Measurements from ENCODE around the gene HLA-DMB.

The HLA-DMB gene

GRCh38 chr6:32967151-32968091 is 26.6 kb upstream of the HLA-DMB start:
- DNase-seq (ENCODE audit: low spot score in 2 of 2), result peak; percentile 26 to 44
- H3K27me3 Mint-ChIP-seq, result no peaks in the 10 kb centered on the region
- H3K4me3 Mint-ChIP-seq, result peak overlapping the region; percentile 98
- no peaks in the 10 kb centered on the region for H3K9me3 Mint-ChIP-seq
- ATAC-seq (ENCODE audit: low read depth), result no peak
- H3K4me1 Mint-ChIP-seq, result peaks cover 32% of the 10 kb centered on the region
- H3K36me3 Mint-ChIP-seq, result peaks cover 4% of the 10 kb centered on the region
- H3K27ac Mint-ChIP-seq, result peak overlapping the region; percentile 99

- Mint-ChIP-seq H3K4me1 (peaks cover 49% of the 10 kb centered on the region), H3K36me3 (peaks cover under 1% of the 10 kb centered on the region), H3K27ac (peak overlapping the region; percentile 17), H3K4me3 (no peak overlapping the region), H3K27me3 (no peaks in the 10 kb centered on the region), H3K9me3 (no peaks in the 10 kb centered on the region)
- DNase-seq (ENCODE audit: low spot score in 2 of 2) (no peak), ATAC-seq (ENCODE audit: low read depth) (no peak)
Measured at GRCh38 chr6:32964776-32965175, 23.9 kb upstream of the HLA-DMB start.

DNA sequence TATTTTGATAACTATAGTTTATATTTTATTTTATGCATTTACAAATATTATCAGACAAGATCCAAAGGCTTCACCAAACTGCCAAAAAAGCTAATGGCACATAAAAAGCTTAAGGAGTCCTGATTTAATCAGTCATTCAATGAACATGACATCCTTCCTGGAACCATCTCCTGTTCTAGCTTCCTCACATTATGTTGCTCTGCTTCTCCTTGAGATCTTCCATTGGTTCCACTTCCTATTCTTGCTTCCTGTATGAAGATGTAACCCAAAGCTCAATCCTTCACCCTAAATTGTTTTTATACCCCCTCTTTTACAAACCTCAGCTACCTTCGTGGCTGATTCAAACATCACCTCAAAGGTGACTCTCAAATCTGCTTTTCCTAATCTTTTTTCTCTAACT is 23.0 kb upstream of the HLA-DMB start:
- Mint-ChIP-seq H3K27me3 (no peaks in the 10 kb centered on the region), H3K9me3 (no peaks in the 10 kb centered on the region), H3K4me3 (no peak overlapping the region), H3K27ac (no peak overlapping the region), H3K36me3 (peaks cover 4% of the 10 kb centered on the region), H3K4me1 (peaks cover 52% of the 10 kb centered on the region)
- ATAC-seq (ENCODE audit: low read depth) (no peak), DNase-seq (ENCODE audit: low spot score in 2 of 2) (no peak)

GRCh38 chr6:32962213-32962826 is 21.5 kb upstream of the HLA-DMB start:
- H3K27me3 Mint-ChIP-seq, result no peaks in the 10 kb centered on the region
- H3K4me3 Mint-ChIP-seq, result no peak overlapping the region
- ATAC-seq (ENCODE audit: low read depth), result no peak
- peaks cover 8% of the 10 kb centered on the region for H3K36me3 Mint-ChIP-seq
- no peak overlapping the region for H3K27ac Mint-ChIP-seq
- no peak for DNase-seq (ENCODE audit: low spot score in 2 of 2)
- peaks cover 50% of the 10 kb centered on the region for H3K4me1 Mint-ChIP-seq
- H3K9me3 Mint-ChIP-seq, result no peaks in the 10 kb centered on the region

DNA sequence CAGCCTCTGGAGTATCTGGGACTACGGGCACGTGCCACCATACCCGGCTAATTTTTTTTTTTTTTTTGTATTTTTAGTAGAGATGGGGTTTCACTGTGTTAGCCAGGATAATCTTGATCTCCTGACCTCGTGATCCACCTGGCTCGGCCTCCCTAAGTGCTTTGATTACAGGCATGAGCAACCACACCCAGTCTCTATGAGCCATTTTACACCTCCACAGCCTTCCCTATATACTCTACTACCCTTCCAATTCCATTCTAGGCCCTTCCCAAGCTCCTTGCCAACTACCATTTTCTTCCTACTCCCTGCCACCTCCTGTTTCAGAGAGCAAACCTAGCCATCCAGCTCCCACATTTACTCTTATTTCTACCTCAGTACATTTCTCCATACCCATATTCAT is 19.7 kb upstream of the HLA-DMB start:
- ATAC-seq (ENCODE audit: low read depth) (no peak), DNase-seq (ENCODE audit: low spot score in 2 of 2) (no peak)
- Mint-ChIP-seq H3K9me3 (no peaks in the 10 kb centered on the region), H3K27me3 (no peaks in the 10 kb centered on the region), H3K4me3 (no peak overlapping the region), H3K4me1 (peaks cover 48% of the 10 kb centered on the region), H3K36me3 (peaks cover 8% of the 10 kb centered on the region), H3K27ac (peak overlapping the region; percentile 7)

DNA sequence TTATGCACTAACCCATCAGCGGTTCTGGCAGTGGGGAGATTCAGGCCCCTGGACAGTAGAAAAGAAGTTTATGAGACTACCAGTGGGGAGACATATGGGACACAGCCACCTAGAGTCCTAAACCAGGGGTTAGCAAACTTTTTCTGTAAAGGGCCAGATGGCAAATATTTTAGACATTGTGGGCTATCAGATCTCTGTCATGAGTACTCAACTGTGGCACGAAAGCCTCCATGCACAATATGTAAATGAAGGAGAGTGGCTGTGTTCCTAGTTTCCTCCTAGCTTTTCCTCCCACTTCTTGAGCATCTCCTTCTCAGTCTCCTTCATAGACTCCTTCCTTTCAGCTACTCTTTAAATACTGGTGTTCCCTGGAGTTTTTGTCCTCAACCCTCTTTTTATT is 15.3 kb upstream of the HLA-DMB start:
- Mint-ChIP-seq H3K27ac (peak overlapping the region; percentile 35), H3K4me1 (peaks cover 53% of the 10 kb centered on the region), H3K36me3 (peaks cover 10% of the 10 kb centered on the region), H3K27me3 (no peaks in the 10 kb centered on the region), H3K4me3 (peak overlapping the region; percentile 4), H3K9me3 (no peaks in the 10 kb centered on the region)
- no peak for ATAC-seq (ENCODE audit: low read depth)
- DNase-seq (ENCODE audit: low spot score in 2 of 2), result peak in 1 of 2 donors; percentile 7

GRCh38 chr6:32954986-32955802 is 14.4 kb upstream of the HLA-DMB start:
- peak in 1 of 2 donors; percentile 12 for DNase-seq (ENCODE audit: low spot score in 2 of 2)
- H3K36me3 Mint-ChIP-seq, result peaks cover 11% of the 10 kb centered on the region
- ATAC-seq (ENCODE audit: low read depth), result no peak
- peak overlapping the region; percentile 35 for H3K27ac Mint-ChIP-seq
- H3K9me3 Mint-ChIP-seq, result no peaks in the 10 kb centered on the region
- H3K27me3 Mint-ChIP-seq, result no peaks in the 10 kb centered on the region
- peaks cover 58% of the 10 kb centered on the region for H3K4me1 Mint-ChIP-seq
- peak overlapping the region; percentile 4 for H3K4me3 Mint-ChIP-seq

GRCh38 chr6:32954267-32954666 is 13.4 kb upstream of the HLA-DMB start:
- ATAC-seq (ENCODE audit: low read depth) (no peak), DNase-seq (ENCODE audit: low spot score in 2 of 2) (no peak)
- Mint-ChIP-seq H3K4me3 (peak overlapping the region; percentile 99), H3K9me3 (no peaks in the 10 kb centered on the region), H3K27me3 (no peaks in the 10 kb centered on the region), H3K27ac (peak overlapping the region; percentile 99), H3K36me3 (peaks cover 17% of the 10 kb centered on the region), H3K4me1 (peaks cover 64% of the 10 kb centered on the region)

DNA sequence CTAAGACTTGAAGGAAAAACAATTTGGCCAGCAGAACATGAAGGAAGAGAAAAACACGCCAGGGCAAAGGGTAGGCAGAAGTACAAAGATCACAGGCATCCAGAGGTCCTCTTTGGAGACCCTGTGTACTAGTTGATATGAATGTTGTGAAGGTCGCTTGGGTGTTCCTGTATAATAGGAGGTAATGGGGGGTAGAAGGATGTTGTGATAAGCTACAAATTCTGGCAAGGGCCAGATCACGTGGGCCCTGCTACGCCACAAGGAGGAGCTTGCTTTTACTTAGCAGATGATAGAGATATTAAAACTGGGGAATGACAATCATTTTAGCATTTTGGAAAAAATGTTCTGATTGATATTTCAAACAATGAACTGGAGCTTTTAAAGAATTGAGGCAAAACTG is 12.9 kb upstream of the HLA-DMB start:
- Mint-ChIP-seq H3K27ac (peak overlapping the region; percentile 99), H3K4me1 (peaks cover 69% of the 10 kb centered on the region), H3K4me3 (peak overlapping the region; percentile 99), H3K9me3 (no peaks in the 10 kb centered on the region), H3K27me3 (no peaks in the 10 kb centered on the region), H3K36me3 (peaks cover 21% of the 10 kb centered on the region)
- no peak for DNase-seq (ENCODE audit: low spot score in 2 of 2)
- ATAC-seq (ENCODE audit: low read depth), result no peak

GRCh38 chr6:32952817-32953739 is 12.2 kb upstream of the HLA-DMB start, which contains the start of gene HLA-DMA:
TSS of gene HLA-DMA (minus strand) at chr6:32953097. CDS start at chr6:32953036, 61 bp downstream.
- Mint-ChIP-seq H3K27me3 (no peaks in the 10 kb centered on the region), H3K4me3 (peak within 1 kb of the TSS; percentile 99), H3K4me1 (peaks cover 75% of the 10 kb centered on the region), H3K27ac (peak within 1 kb of the TSS; percentile 99), H3K9me3 (no peaks in the 10 kb centered on the region), H3K36me3 (peaks cover 24% of the 10 kb centered on the region)
- ATAC-seq (ENCODE audit: low read depth) (peak; percentile 87), DNase-seq (ENCODE audit: low spot score in 2 of 2) (peak; percentile 82 to 91)

- no peak for ATAC-seq (ENCODE audit: low read depth)
- no peaks in the 10 kb centered on the region for H3K27me3 Mint-ChIP-seq
- peak overlapping the region; percentile 99 for H3K4me3 Mint-ChIP-seq
- H3K9me3 Mint-ChIP-seq, result no peaks in the 10 kb centered on the region
- DNase-seq (ENCODE audit: low spot score in 2 of 2), result no peak
- peaks cover 76% of the 10 kb centered on the region for H3K4me1 Mint-ChIP-seq
- peaks cover 22% of the 10 kb centered on the region for H3K36me3 Mint-ChIP-seq
- peak overlapping the region; percentile 99 for H3K27ac Mint-ChIP-seq
Measured at GRCh38 chr6:32950449-32950848, 9.6 kb upstream of the HLA-DMB start.

GRCh38 chr6:32950010-32950409 is 9.2 kb upstream of the HLA-DMB start:
- peak overlapping the region; percentile 99 for H3K4me3 Mint-ChIP-seq
- no peaks in the 10 kb centered on the region for H3K9me3 Mint-ChIP-seq
- H3K4me1 Mint-ChIP-seq, result peaks cover 76% of the 10 kb centered on the region
- H3K27me3 Mint-ChIP-seq, result no peaks in the 10 kb centered on the region
- H3K36me3 Mint-ChIP-seq, result peaks cover 22% of the 10 kb centered on the region
- ATAC-seq (ENCODE audit: low read depth), result no peak
- H3K27ac Mint-ChIP-seq, result peak overlapping the region; percentile 99
- DNase-seq (ENCODE audit: low spot score in 2 of 2), result no peak

DNA sequence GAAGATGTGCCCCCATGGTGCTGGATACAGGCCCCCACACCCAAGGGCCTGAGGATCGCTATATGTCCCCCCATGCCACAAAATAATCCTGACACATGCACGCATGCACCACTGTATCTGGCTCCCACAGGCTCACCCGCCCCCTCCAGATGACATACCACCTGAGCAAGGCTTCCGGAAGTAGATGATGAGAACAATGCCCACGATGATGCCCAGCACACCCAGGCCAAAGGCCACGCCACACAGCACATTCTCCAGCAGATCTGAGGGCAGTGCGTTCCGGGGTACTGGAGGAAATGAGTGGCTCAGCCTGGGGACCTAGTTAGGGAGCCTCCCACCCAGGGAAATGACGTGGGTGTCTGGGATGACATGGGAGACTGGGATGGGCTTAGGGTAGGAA is 8.3 kb upstream of the HLA-DMB start:
- peaks cover 79% of the 10 kb centered on the region for H3K4me1 Mint-ChIP-seq
- peak overlapping the region; percentile 99 for H3K4me3 Mint-ChIP-seq
- no peak for DNase-seq (ENCODE audit: low spot score in 2 of 2)
- no peak for ATAC-seq (ENCODE audit: low read depth)
- peak overlapping the region; percentile 99 for H3K27ac Mint-ChIP-seq
- no peaks in the 10 kb centered on the region for H3K27me3 Mint-ChIP-seq
- H3K36me3 Mint-ChIP-seq, result peaks cover 22% of the 10 kb centered on the region
- no peaks in the 10 kb centered on the region for H3K9me3 Mint-ChIP-seq

Data from memory B cell (primary cell).